K562 (cell line): ENCODE results near the gene ANKDD1A. TPM values are rescaled to one million over a fixed set of nuclear protein-coding genes. Genes with fewer than 3 reads are reported as not detected.

Source experiments
- ATAC-seq: fragments of 200-7000 bp; cut with Tn5 transposase; 3 replicates; pipeline ENCODE4 v1.9.1; 2020; ENCODE audit warnings: moderate library complexity
- BruUV-seq: library from RNA; stranded (reverse); fragments of 400-500 nt; replicated peaks from 2 replicates; lab custom pipeline; 2021; lab: Mats Ljungman, UMichigan
- CTCF ChIA-PET: fragments of 300-600 bp; formaldehyde crosslinking; extraction: SDS; loops from one replicate; lab custom pipeline; 2021; ENCODE audit warnings: low intra/inter-chr PET ratio; lab: Yijun Ruan, JAX
- POLR2A ChIA-PET: fragments of 300-600, 350-650 bp; sonication (Branson Sonifier 250); formaldehyde crosslinking; extraction: SDS; loops from one replicate; lab custom pipeline; 2021; ENCODE audit warnings: antibody characterized with exemption, inconsistent platforms; lab: Yijun Ruan, JAX
- DNase-seq, 4 experiments: peaks; one replicate each; pipeline versions ENCODE4 v3.0.0 to v3.0.0-alpha.2; 2011 to 2018; ENCODE audit warnings: low spot score in 3 of 4, mixed read lengths in 3 of 4; ENCODE audit errors: extremely low read depth in 1 of 4
- FAIRE-seq: peaks from 2 replicates; lab custom pipeline; 2011; peaks lifted over from hg19 to GRCh38; lab: Jason Lieb, UNC
- H2AFZ ChIP-seq: 2 replicates; pipeline ENCODE4 v1.6.0; 2011; ENCODE audit warnings: low read depth, low read length, control low read depth, inconsistent platforms
- H3K27ac ChIP-seq: fragments of 200-600 bp; 3 replicates; pipeline ENCODE4 v1.8.0; 2011; ENCODE audit warnings: low read depth, mild to moderate bottlenecking, control low read depth, inconsistent platforms, low read length, moderate library complexity, mixed read lengths; ENCODE audit errors: extremely low read depth
- H3K27me3 ChIP-seq, 2 experiments: fragments of 300-600 bp in 1 of 2; 2 replicates in 1 of 2; 3 replicates in 1 of 2; pipeline versions ENCODE4 v1.6.0 to v1.8.0; 2011; ENCODE audit warnings: inconsistent platforms in 2 of 2, low read length in 2 of 2, mild to moderate bottlenecking in 1 of 2, mixed read lengths in 1 of 2, moderate library complexity in 1 of 2; ENCODE audit not compliant: control insufficient read depth in 2 of 2, insufficient read depth in 2 of 2
- H3K36me3 ChIP-seq: fragments of 300-600 bp; 3 replicates; pipeline ENCODE4 v1.8.0; 2011; ENCODE audit warnings: mild to moderate bottlenecking, low read length, inconsistent platforms; ENCODE audit not compliant: control insufficient read depth, insufficient read depth
- H3K4me1 ChIP-seq, 2 experiments: fragments of 200-600 bp in 1 of 2; replicated peaks in 1 of 2; 2 replicates in 1 of 2; 3 replicates in 1 of 2; pipeline versions ENCODE4 v1.5.1 to v1.8.0; 2011; ENCODE audit warnings: inconsistent platforms in 2 of 2, low read length in 2 of 2, mild to moderate bottlenecking in 1 of 2, mixed read lengths in 1 of 2, moderate library complexity in 1 of 2; ENCODE audit not compliant: control insufficient read depth in 2 of 2, insufficient read depth in 2 of 2
- H3K4me2 ChIP-seq: 2 replicates; pipeline ENCODE4 v1.6.1; 2011; ENCODE audit warnings: low read length, control low read depth, inconsistent platforms, mixed read lengths; ENCODE audit not compliant: insufficient read depth
- H3K4me3 ChIP-seq: fragments of 200-600 bp; sonication (generic), shearing (Covaris generic); 2 replicates; pipeline ENCODE4 v1.5.1; 2016; ENCODE audit warnings: control low read depth, inconsistent platforms
- H3K79me2 ChIP-seq: fragments of 200-600 bp; 3 replicates; pipeline ENCODE4 v1.8.0; 2011; ENCODE audit warnings: low read length, inconsistent platforms; ENCODE audit not compliant: control insufficient read depth, insufficient read depth
- H3K9ac ChIP-seq, 2 experiments: 2 replicates each; pipeline versions ENCODE4 v1.6.0 to v1.6.1; 2011; ENCODE audit warnings: low read depth in 2 of 2, low read length in 2 of 2, control low read depth in 1 of 2, inconsistent platforms in 1 of 2, mild to moderate bottlenecking in 1 of 2, mixed read lengths in 1 of 2; ENCODE audit not compliant: insufficient read depth in 1 of 2
- H3K9me1 ChIP-seq: one replicate; pipeline ENCODE4 v1.6.0; 2011; ENCODE audit warnings: inconsistent platforms, mild to moderate bottlenecking, low read length, moderate library complexity; ENCODE audit not compliant: control insufficient read depth, insufficient read depth
- H3K9me3 ChIP-seq: replicated peaks from 2 replicates; pipeline ENCODE4 v1.5.1; 2011; ENCODE audit warnings: low read depth, low read length, inconsistent platforms; ENCODE audit not compliant: control insufficient read depth, insufficient read depth
- H4K20me1 ChIP-seq: replicated peaks from 2 replicates; pipeline ENCODE4 v1.6.1; 2011; ENCODE audit warnings: low read length, inconsistent platforms, mixed read lengths; ENCODE audit not compliant: control insufficient read depth, insufficient read depth
- CREB3L1 ChIP-seq: fragments of 450-650 bp; IDR thresholded peaks from 2 replicates; pipeline ENCODE4 v1.6.1; 2014; ENCODE audit warnings: low read depth, mild to moderate bottlenecking, moderate library complexity, borderline replicate concordance
- FOSL1 ChIP-seq: fragments of 200-800 bp; sonication (Bioruptor generic); conservative IDR thresholded peaks from 2 replicates; pipeline ENCODE4 v1.6.1; 2016; ENCODE audit warnings: missing genetic modification characterization, missing compliant biosample characterization
- KDM1A ChIP-seq, 2 experiments: fragments of 450-650 bp; IDR thresholded peaks; 2 replicates each; pipeline ENCODE4 v1.6.1; 2016; ENCODE audit warnings: mild to moderate bottlenecking in 2 of 2
- MEIS2 ChIP-seq: fragments of 450-650 bp; IDR thresholded peaks from 2 replicates; pipeline ENCODE4 v1.6.1; 2014; ENCODE audit warnings: mild to moderate bottlenecking; ENCODE audit not compliant: partially characterized antibody
- PHTF2 ChIP-seq: fragments of 250-450 bp; sonication (Bioruptor Pico); IDR thresholded peaks from 2 replicates; pipeline ENCODE4 v1.5.0; 2021; ENCODE audit warnings: mild to moderate bottlenecking
- PKNOX1 ChIP-seq: fragments of 450-650 bp; IDR thresholded peaks from 2 replicates; pipeline ENCODE4 v1.6.1; 2016
- PML ChIP-seq: IDR thresholded peaks from 2 replicates; pipeline ENCODE4 v1.6.1; 2012; ENCODE audit warnings: low read length, inconsistent platforms
- PRDM10 ChIP-seq: fragments of 450-650 bp; IDR thresholded peaks from 2 replicates; pipeline ENCODE4 v1.6.1; 2018; ENCODE audit not compliant: partially characterized antibody
- RCOR1 ChIP-seq, 2 experiments: IDR thresholded peaks; 2 replicates each; pipeline ENCODE4 v1.6.1; 2012; ENCODE audit warnings: low read depth in 2 of 2, low read length in 2 of 2, borderline replicate concordance in 1 of 2, improper control_type of control experiment in 1 of 2
- TCFL5 ChIP-seq: fragments of 250-450 bp; sonication (Bioruptor Pico); conservative IDR thresholded peaks from 2 replicates; pipeline ENCODE4 v1.6.1; 2021; ENCODE audit warnings: mild to moderate bottlenecking, moderate library complexity, matching md5 sums
- WGBS: fragments of 100-300 bp; shearing (Covaris generic); methylation state at CpG from one replicate; pipeline ENCODE4 v1.1.6; 2016; ENCODE audit warnings: low coverage, mixed read lengths; ENCODE audit not compliant: insufficient coverage; ENCODE audit errors: missing lambda C conversion rate; 5-methylcytosine and 5-hydroxymethylcytosine counted together
- in situ Hi-C: fragments of 300-500 bp; cut with MboI; formaldehyde crosslinking; loops from 4 replicates; pipeline ENCODE4 v1.15.0; 2018; ENCODE audit warnings: inconsistent platforms, mixed read lengths
- intact Hi-C: fragments of 100-400 bp; cut with micrococcal nuclease; formaldehyde crosslinking; loops from 2 replicates; pipeline ENCODE4 v1.14.2; 2022
- polyA plus RNA-seq, 8 experiments: library from polyadenylated mRNA; depleted of rRNA in 4 of 8; stranded (reverse) in 5 of 8; unstranded in 3 of 8; fragments of >200 nt; fragmentation: Nextera tagmentation in 2 of 8; fragmentation: Illumina TruSeq in 1 of 8; extraction: Ambion mirVana in 2 of 8; extraction: Trizol in 1 of 8; gene quantifications; 2 replicates each; pipeline versions ENCODE4 v1.2.1 to v1.2.3, GENCODE V29; 2011 to 2014; ENCODE audit warnings: inconsistent platforms in 1 of 8, missing spikeins in 1 of 8
- total RNA-seq, 7 experiments: library from RNA; depleted of rRNA in 6 of 7; stranded (reverse); fragments of >200 nt in 6 of 7; fragmentation: Illumina TruSeq in 2 of 7; extraction: Trizol in 2 of 7; gene quantifications; 2 replicates each; pipeline versions ENCODE4 v1.2.1 to v1.2.3, GENCODE V29; 2011 to 2021; ENCODE audit warnings: low replicate concordance in 1 of 7
- TF ChIP-seq, protein P1 (sequence below): fragments of 200-800 bp; sonication (Bioruptor generic); IDR thresholded peaks from 2 replicates; pipeline ENCODE4 v1.6.1; 2017; ENCODE audit warnings: missing genetic modification characterization, missing compliant biosample characterization

ANKDD1A gene
- total and polyA plus RNA-seq, 9 of the 15 experiments (the other 6 are each of a cell fraction or from before 2014, with no cell fraction given), result 0.08 to 0.80 (median 0.43) TPM

- no peak overlapping the region for H3K27ac ChIP-seq
- no TSS peak for BruUV-seq
- H3K9ac ChIP-seq, result no peak overlapping the region
- no peak overlapping the region for H3K4me2 ChIP-seq
- 5% methylated on average over 3 of the region's 3 CpGs for WGBS
- no peaks in the 10 kb centered on the region for H3K9me1 ChIP-seq
- H3K4me1 ChIP-seq, result peaks cover 0 to 4% of the 10 kb centered on the region in 2 experiments; a peak in 2 of 5 replicates
- ChIA-PET CTCF (no interaction called here), POLR2A (interaction anchor here (0.6 to 1.6 kb wide), 3 partner anchors 18 to 429 kb away, joined by 3 to 4 read pairs (median 3); no protein-coding TSS in a partner anchor)
- in situ Hi-C loops, result no loop called here
- ATAC-seq, result no peak
- H3K4me3 ChIP-seq, result no peak overlapping the region
- H3K79me2 ChIP-seq, result no peaks in the 10 kb centered on the region
- no peak overlapping the region for H2AFZ ChIP-seq
- H3K9me3 ChIP-seq, result no peaks in the 10 kb centered on the region
- H3K27me3 ChIP-seq, result peaks cover 0 to 3% of the 10 kb centered on the region in 2 experiments; a peak in 1 of 5 replicates
- intact Hi-C loops, result no loop called here
- no peaks in the 10 kb centered on the region for H3K36me3 ChIP-seq
- H4K20me1 ChIP-seq, result no peaks in the 10 kb centered on the region
- peak; percentile 42 for FAIRE-seq
- no peak for DNase-seq
- peak in 1 of 2 experiments; percentile 34; a peak in 1 of 4 replicates for TF ChIP-seq KDM1A (IDR thresholded peaks at IDR 0.05)
- TF ChIP-seq, protein P1, sequence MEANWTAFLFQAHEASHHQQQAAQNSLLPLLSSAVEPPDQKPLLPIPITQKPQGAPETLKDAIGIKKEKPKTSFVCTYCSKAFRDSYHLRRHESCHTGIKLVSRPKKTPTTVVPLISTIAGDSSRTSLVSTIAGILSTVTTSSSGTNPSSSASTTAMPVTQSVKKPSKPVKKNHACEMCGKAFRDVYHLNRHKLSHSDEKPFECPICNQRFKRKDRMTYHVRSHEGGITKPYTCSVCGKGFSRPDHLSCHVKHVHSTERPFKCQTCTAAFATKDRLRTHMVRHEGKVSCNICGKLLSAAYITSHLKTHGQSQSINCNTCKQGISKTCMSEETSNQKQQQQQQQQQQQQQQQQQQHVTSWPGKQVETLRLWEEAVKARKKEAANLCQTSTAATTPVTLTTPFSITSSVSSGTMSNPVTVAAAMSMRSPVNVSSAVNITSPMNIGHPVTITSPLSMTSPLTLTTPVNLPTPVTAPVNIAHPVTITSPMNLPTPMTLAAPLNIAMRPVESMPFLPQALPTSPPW (CRISPR knock-in tag), result peak; percentile 26; the same call in 1 of the 2 replicates
- TF ChIP-seq RCOR1 (IDR thresholded peaks at IDR 0.05; ENCODE audit: borderline replicate concordance in 1 of 2, low read depth in 2 of 2, low read length in 2 of 2), result peak in 1 of 2 experiments; percentile 66; a peak in 1 of 4 replicates
- TF ChIP-seq FOSL1 (tag), result peak; percentile 28; the same call in 1 of the 2 replicates
- no peak for TF ChIP-seq CREB3L1
- TF ChIP-seq PML, result no peak
- peak; percentile 60; the same call in 1 of the 2 replicates for TF ChIP-seq PKNOX1
- peak; percentile 61 for TF ChIP-seq MEIS2
- TF ChIP-seq PHTF2 (CRISPR knock-in tag), result no peak
- TF ChIP-seq PRDM10, result peak; percentile 75
- TF ChIP-seq TCFL5 (CRISPR knock-in tag), result no peak
These were observed 36.0 kb upstream of the ANKDD1A start for GRCh38 chr15:64875641-64876223.
